Hindlimb muscle (tissue), 1 donor: ENCODE measurements around the gene FLRT1. TPM values are rescaled to one million over a fixed set of nuclear protein-coding genes. Genes with fewer than 3 reads are reported as not detected.

Source experiments
- polyA plus RNA-seq: library from polyadenylated mRNA; unstranded; fragments of 120-200 nt; gene quantifications from one replicate; pipeline ENCODE4 v1.2.1, GENCODE V29; 2013; ENCODE audit not compliant: insufficient read length

FLRT1 gene
- polyA plus RNA-seq, 1 donor: 2.8 TPM

Other genes with a start within 250 kb of the FLRT1 start
- gene SPINDOC, start 222.5 kb upstream of the FLRT1 start, polyA plus RNA-seq: 21.3 TPM
- gene MARK2, start 196.8 kb upstream of the FLRT1 start, polyA plus RNA-seq: 19.8 TPM
- gene RCOR2, start 118.8 kb upstream of the FLRT1 start, polyA plus RNA-seq: 11.0 TPM
- 17.1 TPM for gene NAA40, start 96.9 kb upstream of the FLRT1 start, polyA plus RNA-seq
- gene COX8A, start 61.3 kb upstream of the FLRT1 start, polyA plus RNA-seq: 261 TPM
- 49.5 TPM for gene OTUB1, start 49.5 kb upstream of the FLRT1 start, polyA plus RNA-seq
- 77.9 TPM for gene MACROD1, start 130.2 kb downstream of the FLRT1 start, polyA plus RNA-seq
- 125 TPM for gene STIP1, start 150.2 kb downstream of the FLRT1 start, polyA plus RNA-seq
- 11.1 TPM for gene FERMT3, start 170.8 kb downstream of the FLRT1 start, polyA plus RNA-seq
- 81.4 TPM for gene TRPT1, start 190.3 kb downstream of the FLRT1 start, polyA plus RNA-seq
- gene NUDT22, start 190.3 kb downstream of the FLRT1 start, polyA plus RNA-seq: 17.2 TPM
- 66.2 TPM for gene DNAJC4, start 194.6 kb downstream of the FLRT1 start, polyA plus RNA-seq
- gene VEGFB, start 198.7 kb downstream of the FLRT1 start, polyA plus RNA-seq: 101 TPM
- 51.5 TPM for gene FKBP2, start 205.2 kb downstream of the FLRT1 start, polyA plus RNA-seq
- gene PPP1R14B, start 211.0 kb downstream of the FLRT1 start, polyA plus RNA-seq: 177 TPM
- gene PLCB3, start 215.6 kb downstream of the FLRT1 start, polyA plus RNA-seq: 12.4 TPM
- 31.0 TPM for gene BAD, start 248.7 kb downstream of the FLRT1 start, polyA plus RNA-seq
- 23.1 TPM for gene GPR137, start 249.9 kb downstream of the FLRT1 start, polyA plus RNA-seq